GM18511 (cell line): ENCODE data around the gene ZFYVE28.
"Not testable (repeated sequence)": the region's sequence is repeated elsewhere in the genome, so short reads cannot be mapped to it uniquely, and the experiment has no call there.

Experiments
- ATAC-seq: cut with Tn5 transposase; IDR thresholded peaks from one replicate; pipeline ENCODE4 v1.9.1; 2021; ENCODE audit warnings: mild to moderate bottlenecking, moderate library complexity; ENCODE audit not compliant: unreplicated experiment

The ZFYVE28 gene

DNA sequence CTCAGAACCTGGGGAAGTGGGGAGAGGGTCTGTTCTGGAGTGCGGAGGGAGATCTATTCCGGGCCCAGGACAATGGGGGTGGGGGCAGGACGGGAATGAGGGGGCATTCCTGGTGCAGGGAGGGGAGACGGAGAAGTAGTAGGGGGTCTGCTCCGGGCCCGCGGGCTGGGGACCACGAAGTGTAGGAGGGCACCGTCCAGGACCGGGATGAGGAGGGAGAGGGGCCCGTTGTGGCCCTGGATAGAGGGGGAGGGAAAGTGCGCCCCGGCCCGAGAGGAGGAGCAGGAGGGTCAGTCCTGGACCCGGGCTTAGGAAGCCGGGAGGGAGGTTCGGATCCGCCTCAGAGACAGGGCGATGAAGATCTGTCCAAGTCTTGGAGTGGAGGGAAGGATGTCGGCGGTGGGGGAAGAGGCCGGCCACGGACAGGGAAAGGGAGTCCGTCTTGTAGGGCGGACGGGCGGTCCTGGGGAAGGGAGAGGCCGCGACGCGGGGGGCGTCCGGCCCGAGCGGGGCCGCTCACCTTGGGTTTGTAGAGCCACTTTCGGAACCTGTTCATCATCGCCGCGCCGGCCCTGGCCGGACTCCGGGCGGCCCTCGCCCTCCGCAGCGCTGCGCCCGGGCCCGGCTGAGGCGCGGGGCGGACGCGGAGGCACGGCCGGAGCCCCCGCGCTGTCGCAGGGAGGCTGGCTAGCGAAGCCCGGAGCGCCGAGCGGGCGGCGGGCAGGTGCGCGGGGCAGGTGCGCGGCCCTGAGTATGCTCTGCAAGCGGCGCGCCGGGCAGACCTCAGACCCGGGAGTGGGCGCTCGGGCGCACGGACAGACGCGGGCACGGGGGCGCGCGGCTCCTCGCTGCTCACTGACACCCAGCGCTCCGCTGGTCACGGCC is at the start of gene ZFYVE28:
Gene ZFYVE28, minus strand, starts transcription at position 881 of the 885 bp plus-strand sequence. Its CDS starts 322 bp downstream, at position 559.
- peak; percentile 19 for ATAC-seq

GRCh38 chr4:2465544-2465943 is 47.1 kb upstream of the ZFYVE28 start:
- not testable (repeated sequence) for ATAC-seq

DNA sequence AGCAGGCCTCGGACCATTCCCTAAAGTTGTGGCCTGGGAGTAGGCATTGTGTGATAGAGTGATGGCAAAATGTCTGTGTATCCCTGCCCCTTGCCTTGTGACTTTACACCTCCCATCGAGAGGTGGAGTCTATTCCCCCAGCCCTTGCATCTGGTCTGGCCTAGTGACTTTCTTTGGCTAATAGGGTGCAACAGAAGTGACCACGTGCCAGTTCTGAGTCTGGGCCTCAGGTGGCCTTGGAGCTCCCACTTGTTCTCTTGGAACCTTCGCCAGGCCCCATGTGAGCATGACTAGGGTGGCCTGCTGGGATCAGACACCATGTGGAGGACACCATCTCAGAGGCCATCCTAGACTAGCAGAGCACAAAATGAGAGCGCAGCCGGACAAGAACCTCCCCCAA is 46.6 kb upstream of the ZFYVE28 start:
- ATAC-seq = no peak

DNA sequence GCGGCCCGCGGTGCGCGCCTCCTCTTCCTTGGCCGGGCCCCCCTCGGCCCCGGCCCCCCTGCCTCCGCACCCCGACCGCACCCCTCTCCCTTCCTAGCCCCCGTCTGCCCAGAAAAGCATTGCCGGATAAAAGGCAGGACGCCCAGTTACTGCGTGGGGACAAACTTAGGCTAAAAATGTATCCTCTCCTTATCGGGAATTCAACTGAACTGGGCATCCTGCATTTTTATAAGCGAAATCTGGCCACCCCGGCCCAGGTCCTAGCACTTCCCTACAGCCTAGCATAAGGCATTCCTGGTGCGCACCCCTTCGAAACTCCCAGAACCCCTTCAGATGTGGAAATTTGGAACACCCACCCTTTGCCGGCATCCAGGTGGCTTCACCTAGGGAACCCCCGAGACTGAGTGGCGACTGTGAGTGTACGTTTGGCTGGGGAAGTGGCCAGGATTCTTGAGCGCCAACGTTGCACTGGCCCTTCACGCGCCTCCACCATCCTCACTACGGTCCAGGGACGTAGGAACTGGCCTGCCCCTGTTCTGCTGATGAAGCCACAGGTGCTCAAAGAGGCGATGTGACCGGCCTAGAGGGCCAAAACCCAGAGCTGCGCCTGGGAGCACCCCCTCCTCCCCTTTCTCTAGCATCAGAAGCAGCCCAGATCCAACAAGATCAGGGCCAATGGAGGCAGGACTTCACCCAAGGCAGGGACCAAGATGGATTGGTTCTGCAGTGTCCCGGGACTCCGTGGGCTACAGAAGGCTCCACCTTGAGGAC is 44.7 kb upstream of the ZFYVE28 start:
- ATAC-seq = no peak

GRCh38 chr4:2462218-2462991 is 44.0 kb upstream of the ZFYVE28 start:
- ATAC-seq = peak; percentile 91

DNA sequence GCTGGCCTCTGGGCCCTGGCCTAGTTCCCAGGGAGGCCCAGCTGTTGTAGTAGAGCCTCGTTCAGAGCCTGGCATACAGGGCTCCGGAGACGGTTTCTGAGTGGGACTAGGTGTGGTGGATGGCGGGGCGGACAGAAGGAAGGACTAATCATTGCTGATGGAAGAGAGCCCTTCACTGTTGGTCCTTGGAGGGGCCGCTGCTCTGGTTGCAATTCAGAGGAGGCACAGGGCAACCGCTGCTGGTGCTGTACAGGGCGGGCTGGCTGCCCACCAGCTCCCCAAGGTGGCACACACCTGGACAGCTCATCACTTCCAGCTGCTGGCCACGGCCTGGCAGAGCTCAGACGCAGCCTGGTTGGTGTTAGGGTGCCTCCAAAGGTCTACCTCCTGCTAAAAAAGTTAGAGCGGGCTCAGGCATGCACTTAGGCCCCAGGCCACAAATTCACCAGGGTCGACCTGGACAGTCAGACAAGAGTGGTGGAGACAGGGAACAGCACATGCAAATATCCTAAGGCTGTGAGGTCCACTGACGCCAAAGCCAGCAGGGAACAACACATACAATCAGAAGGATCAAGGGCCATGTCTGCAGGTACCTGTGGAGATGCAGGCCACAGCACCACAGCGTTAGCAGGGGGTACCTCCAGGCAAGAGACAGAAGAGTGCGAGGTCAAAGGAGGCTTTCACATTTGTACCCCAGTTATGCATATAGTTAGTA is 43.0 kb upstream of the ZFYVE28 start:
- no peak for ATAC-seq

GRCh38 chr4:2459589-2460349 is 41.3 kb upstream of the ZFYVE28 start:
- ATAC-seq = no peak

DNA sequence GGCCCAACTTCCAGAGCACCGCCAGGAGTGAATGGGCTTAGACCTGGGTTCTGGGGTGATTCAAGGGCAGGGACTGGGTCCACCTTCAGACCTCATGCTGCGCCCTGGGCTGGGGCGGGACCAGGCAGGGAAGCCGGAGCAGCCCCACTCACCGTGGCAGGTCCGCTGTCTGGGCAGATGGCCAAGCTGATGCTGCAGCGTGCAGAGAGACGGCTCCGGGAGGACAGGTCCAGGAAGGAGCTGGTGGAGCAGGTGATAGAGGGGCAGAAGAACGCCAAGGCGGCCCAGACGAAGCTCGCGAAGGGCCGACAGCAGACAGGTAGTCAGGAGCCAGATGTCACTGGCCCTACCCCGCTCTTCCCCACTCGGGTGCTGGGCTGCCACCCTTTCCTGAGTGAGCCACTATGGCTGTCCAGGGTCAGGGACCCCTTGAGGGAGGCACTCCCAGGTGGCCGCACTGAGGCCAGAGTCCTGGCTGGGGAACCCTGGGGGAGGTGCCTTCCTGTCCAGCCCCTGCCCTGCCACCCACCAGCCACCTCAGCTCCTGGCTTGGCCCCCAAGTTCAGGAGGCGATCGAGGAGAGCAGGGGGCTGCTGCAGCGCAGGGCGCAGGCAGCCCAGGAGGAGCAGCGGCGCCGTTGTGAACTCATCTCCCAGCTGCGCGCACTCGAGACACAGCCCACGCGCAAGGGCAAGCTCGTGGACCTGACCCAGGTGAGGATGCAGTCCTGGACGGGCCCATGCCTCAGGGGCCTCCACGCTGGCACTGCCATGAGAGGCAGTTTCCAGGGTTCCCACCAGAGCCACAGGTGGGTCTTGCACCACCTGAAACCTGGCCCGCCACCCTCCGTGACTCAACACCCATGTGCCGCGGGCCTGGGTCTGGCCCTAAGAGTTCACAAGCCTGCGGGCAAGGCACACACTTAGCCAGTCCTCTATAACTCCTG is 40.4 kb upstream of the ZFYVE28 start:
- ATAC-seq = no peak

DNA sequence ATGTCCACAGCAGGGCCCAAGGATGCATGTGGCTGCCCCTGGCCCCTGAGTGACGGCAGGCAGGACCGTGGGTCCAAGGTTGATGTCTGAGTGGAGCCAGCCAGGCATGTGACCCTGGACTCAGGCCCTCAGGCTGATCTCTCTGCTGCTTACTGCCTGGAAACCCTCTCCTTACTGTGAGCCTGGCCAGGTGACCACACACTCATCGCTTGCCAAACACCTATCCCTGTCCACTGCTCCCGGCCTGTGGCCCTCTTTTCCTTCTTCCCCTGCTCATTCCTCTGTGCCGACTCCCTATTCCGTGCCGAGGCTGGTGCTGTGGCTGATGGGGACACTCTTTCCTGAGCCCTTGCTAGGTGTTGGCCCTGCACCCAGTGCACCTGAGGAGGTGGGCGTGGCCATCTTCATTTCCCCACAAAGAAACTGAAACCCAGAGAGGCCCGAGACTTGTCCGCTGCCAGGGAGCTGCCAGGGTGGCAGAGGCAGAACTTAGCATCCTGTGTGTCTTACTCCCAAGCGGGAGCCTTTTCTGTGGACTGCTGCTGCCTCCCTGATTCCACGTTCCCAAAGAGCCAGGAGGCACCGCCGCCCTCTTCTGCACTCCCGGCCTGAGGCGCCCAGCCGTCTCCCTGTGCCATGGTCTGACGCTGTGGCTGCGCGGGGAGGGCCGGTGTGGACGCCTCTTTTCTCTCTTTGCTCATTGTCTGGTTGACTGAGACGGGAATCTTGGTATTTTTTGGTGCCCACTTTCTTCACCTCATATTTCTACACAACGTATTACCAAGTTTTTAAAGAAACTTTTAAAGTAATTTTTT is 39.2 kb upstream of the ZFYVE28 start:
- ATAC-seq = no peak

GRCh38 chr4:2451821-2452785 is 33.7 kb upstream of the ZFYVE28 start:
- ATAC-seq = no peak

- no peak for ATAC-seq
Observed at GRCh38 chr4:2451036-2451520, 32.6 kb upstream of the ZFYVE28 start.

GRCh38 chr4:2450394-2451035 is 32.1 kb upstream of the ZFYVE28 start:
- no peak for ATAC-seq

GRCh38 chr4:2449511-2450392 is 31.3 kb upstream of the ZFYVE28 start:
- ATAC-seq = no peak

DNA sequence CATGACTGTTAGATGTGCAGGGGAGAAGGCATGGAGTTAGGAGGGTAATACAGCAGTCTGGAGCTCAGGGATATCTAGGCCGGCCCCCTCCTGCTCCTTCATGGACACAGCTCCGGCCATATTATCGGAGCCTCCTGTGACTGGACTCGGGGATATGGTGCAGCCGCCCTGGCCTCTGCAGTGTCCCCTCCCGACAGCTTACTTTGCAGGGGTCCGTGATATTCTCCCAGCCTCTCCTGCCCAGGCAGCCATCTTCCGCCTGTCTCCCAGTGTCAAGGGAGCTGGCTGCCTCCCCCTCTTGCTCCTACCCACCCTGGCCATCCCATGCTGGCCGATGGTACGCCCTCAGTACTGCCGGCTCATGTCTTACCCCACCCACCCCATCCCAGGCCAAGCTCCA is 30.6 kb upstream of the ZFYVE28 start:
- no peak for ATAC-seq

DNA sequence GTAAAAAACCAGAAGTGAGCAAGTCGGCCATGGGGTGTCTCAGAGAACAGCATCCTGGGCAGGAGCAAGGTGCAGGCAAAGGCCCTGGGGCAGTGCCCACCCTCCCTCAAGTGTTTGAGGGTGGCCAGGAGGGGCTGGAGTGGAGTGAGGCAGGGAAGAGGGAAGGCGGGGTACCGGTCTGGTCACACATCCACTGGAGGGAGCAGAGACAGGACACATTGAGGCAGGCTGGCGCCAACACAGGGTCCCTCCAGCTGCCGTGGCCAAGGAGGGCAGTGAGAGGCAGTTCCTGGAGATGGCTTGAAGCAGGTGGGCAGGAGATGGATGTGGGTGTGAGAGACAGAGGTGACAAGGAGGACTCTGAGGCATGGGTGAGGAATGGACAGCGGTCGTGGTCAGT is 30.1 kb upstream of the ZFYVE28 start:
- no peak for ATAC-seq
